HepG2 (cell line): ENCODE results near the gene LMTK2. TPM values are rescaled to one million over a fixed set of nuclear protein-coding genes. Genes with fewer than 3 reads are reported as not detected.
A peak's percentile ranks its signal among the peaks of the same experiment; 100 is the strongest.

ENCODE experiments used
- CCAR2 ChIP-seq: fragments of 200-400 bp; formaldehyde crosslinking; optimal IDR thresholded peaks from 2 replicates; pipeline ENCODE3; 2018; ENCODE audit warnings: low read depth, mild to moderate bottlenecking, low read length, moderate library complexity
- CREB1 ChIP-seq, 2 experiments: fragments of 450-650 bp in 1 of 2; IDR thresholded peaks; 2 replicates each; pipeline ENCODE4 v1.6.1; 2016 to 2017; ENCODE audit warnings: control low read depth in 1 of 2, mild to moderate bottlenecking in 1 of 2, missing compliant biosample characterization in 1 of 2, missing genetic modification characterization in 1 of 2
- FIP1L1 ChIP-seq: fragments of 200-400 bp; formaldehyde crosslinking; IDR thresholded peaks from 2 replicates; pipeline ENCODE4 v1.6.1; 2018; ENCODE audit warnings: low read depth, mild to moderate bottlenecking, low read length, moderate library complexity, borderline replicate concordance; ENCODE audit not compliant: insufficient read depth
- FUBP1 ChIP-seq: sonication (generic); formaldehyde crosslinking; IDR thresholded peaks from 2 replicates; pipeline ENCODE4 v1.5.1; 2020; ENCODE audit warnings: missing genetic modification reagents, mild to moderate bottlenecking, borderline replicate concordance
- NFIB ChIP-seq: sonication (generic); formaldehyde crosslinking; IDR thresholded peaks from 2 replicates; pipeline ENCODE4 v1.9.0; 2021; ENCODE audit warnings: missing genetic modification reagents, mild to moderate bottlenecking, borderline replicate concordance
- RERE ChIP-seq: IDR thresholded peaks from 2 replicates; pipeline ENCODE4 v1.6.1; 2016; ENCODE audit warnings: low read depth, missing genetic modification reagents, missing compliant biosample characterization
- RFX1 ChIP-seq: fragments of 450-650 bp; IDR thresholded peaks from 2 replicates; pipeline ENCODE4 v1.6.1; 2017
- SIX4 ChIP-seq: sonication (generic); formaldehyde crosslinking; IDR thresholded peaks from 2 replicates; pipeline ENCODE4 v1.4.0; 2020; ENCODE audit warnings: missing genetic modification reagents
- SKI ChIP-seq: fragments of 450-650 bp; IDR thresholded peaks from one replicate; pipeline ENCODE4 v1.6.1; 2018; ENCODE audit warnings: mild to moderate bottlenecking; ENCODE audit not compliant: partially characterized antibody
- ZBTB8A ChIP-seq: sonication (generic); formaldehyde crosslinking; IDR thresholded peaks from 2 replicates; pipeline ENCODE4 v1.4.0; 2020; ENCODE audit warnings: mild to moderate bottlenecking, low read depth, missing genetic modification reagents, borderline replicate concordance
- ZNF337 ChIP-seq: sonication (generic); formaldehyde crosslinking; IDR thresholded peaks from 2 replicates; pipeline ENCODE4 v1.5.1; 2020; ENCODE audit warnings: missing genetic modification reagents, low read depth, mild to moderate bottlenecking, borderline replicate concordance
- ZNF468 ChIP-seq: sonication (generic); formaldehyde crosslinking; IDR thresholded peaks from 2 replicates; pipeline ENCODE4 v1.8.0; 2022; ENCODE audit warnings: mild to moderate bottlenecking, moderate library complexity, missing genetic modification reagents
- ZNF773 ChIP-seq: sonication (generic); formaldehyde crosslinking; IDR thresholded peaks from 2 replicates; pipeline ENCODE4 v1.4.0; 2020; ENCODE audit warnings: missing genetic modification reagents, borderline replicate concordance
- polyA plus RNA-seq, 8 experiments: library from polyadenylated mRNA; depleted of rRNA in 3 of 8; stranded (reverse) in 7 of 8; unstranded in 1 of 8; fragments of >200 nt; fragmentation: Illumina TruSeq in 4 of 8; extraction: Trizol in 4 of 8; gene quantifications; 2 replicates each; pipeline versions ENCODE4 v1.2.1 to v1.2.3, GENCODE V29; 2011 to 2016; ENCODE audit warnings: low read depth in 4 of 8, missing spikeins in 1 of 8, mixed read lengths in 1 of 8; ENCODE audit not compliant: insufficient read depth in 1 of 8
- total RNA-seq, 5 experiments: library from RNA; depleted of rRNA; stranded (reverse); fragments of >200 nt; fragmentation: Illumina TruSeq; extraction: Trizol; gene quantifications; 2 replicates each; pipeline ENCODE4 v1.2.3, GENCODE V29; 2016; ENCODE audit warnings: low read depth in 1 of 5

LMTK2 gene
- total and polyA plus RNA-seq, 2 of the 13 experiments (the other 11 are each of a cell fraction or from before 2014, with no cell fraction given): 9.5 to 11.7 TPM

- TF ChIP-seq RERE (no peak), ZNF337 (CRISPR knock-in tag) (no peak), RFX1 (no peak), SKI (peak; percentile 12), SIX4 (CRISPR knock-in tag) (no peak; the same call in 1 of the 2 replicates), CCAR2 (no peak), FIP1L1 (no peak), FUBP1 (CRISPR knock-in tag) (no peak), NFIB (CRISPR knock-in tag) (no peak), CREB1 (IDR thresholded peaks at IDR 0.05) (peak; percentile 98), CREB1 (CRISPR knock-in tag; IDR thresholded peaks at IDR 0.05) (peak; percentile 86), ZNF773 (CRISPR knock-in tag) (no peak), ZBTB8A (no peak), ZNF468 (CRISPR knock-in tag) (no peak)
These were observed at the start of gene LMTK2 (continued) for GRCh38 chr7:98106647-98107312.
